Lung (tissue), 12 donors: ENCODE data around the gene EOLA1. TPM values are rescaled to one million over a fixed set of nuclear protein-coding genes. Genes with fewer than 3 reads are reported as not detected.
A peak's percentile ranks its signal among the peaks of the same experiment; 100 is the strongest.
"Not testable (repeated sequence)": the region's sequence is repeated elsewhere in the genome, so short reads cannot be mapped to it uniquely, and the experiment has no call there.

Experiments used
- ATAC-seq: fragments of 200-7000 bp; cut with Tn5 transposase; one replicate; pipeline ENCODE4 v1.9.1; 2020; ENCODE audit warnings: moderate number of reproducible peaks; ENCODE audit not compliant: insufficient read depth, low FRiP score
- DNase-seq, 3 donors: peaks; one replicate each; pipeline ENCODE4 v3.0.0-alpha.2; 2013 to 2017
- H3K27ac ChIP-seq, 2 donors: one replicate each; pipeline ENCODE4 v1.5.1; 2013; ENCODE audit warnings: mild to moderate bottlenecking in 2 of 2, moderate library complexity in 2 of 2, control low read depth in 1 of 2, inconsistent platforms in 1 of 2, low read depth in 1 of 2, low read length in 1 of 2
- H3K27me3 ChIP-seq, 3 donors: one replicate each; pipeline ENCODE4 v1.5.1; 2013; ENCODE audit warnings: low read length in 2 of 3; ENCODE audit not compliant: control insufficient read depth in 3 of 3, insufficient read depth in 3 of 3
- H3K36me3 ChIP-seq, 4 donors: one replicate each; pipeline ENCODE4 v1.5.1; 2013; ENCODE audit warnings: low read length in 4 of 4, mild to moderate bottlenecking in 1 of 4, moderate library complexity in 1 of 4; ENCODE audit not compliant: control insufficient read depth in 4 of 4, insufficient read depth in 4 of 4
- H3K4me1 ChIP-seq, 5 donors: one replicate each; pipeline ENCODE4 v1.5.1; 2013; ENCODE audit warnings: low read length in 5 of 5, mild to moderate bottlenecking in 2 of 5, moderate library complexity in 1 of 5; ENCODE audit not compliant: control insufficient read depth in 5 of 5, insufficient read depth in 5 of 5
- H3K4me3 ChIP-seq: one replicate; pipeline ENCODE4 v1.5.1; 2013; ENCODE audit warnings: mild to moderate bottlenecking, control low read depth, moderate library complexity
- H3K9ac ChIP-seq, 2 donors: one replicate each; pipeline ENCODE4 v1.5.1; 2013; ENCODE audit warnings: low read length in 2 of 2, control low read depth in 1 of 2; ENCODE audit not compliant: insufficient read depth in 1 of 2
- H3K9me3 ChIP-seq, 4 donors: one replicate each; pipeline ENCODE4 v1.5.1; 2013; ENCODE audit warnings: low read length in 3 of 4, mild to moderate bottlenecking in 1 of 4, moderate library complexity in 1 of 4; ENCODE audit not compliant: control insufficient read depth in 4 of 4, insufficient read depth in 3 of 4
- WGBS, 2 donors: extraction: QIAGEN DNeasy Blood & Tissue Kit; methylation state at CpG; one replicate each; pipeline ENCODE4 v1.1.7; 2013; 5-methylcytosine and 5-hydroxymethylcytosine counted together
- polyA plus RNA-seq, 2 donors: library from polyadenylated mRNA; stranded (reverse); fragments of 200-250 nt; gene quantifications; one replicate each; pipeline ENCODE4 v1.2.1, GENCODE V29; 2013
- total RNA-seq, 2 donors: library from RNA; depleted of rRNA in 1 of 2; stranded (reverse); fragments of >200 nt in 1 of 2; gene quantifications; one replicate each; pipeline ENCODE4 v1.2.1, GENCODE V29; 2014 to 2021
- TF ChIP-seq, protein P1 (sequence below): IDR thresholded peaks from 2 replicates; pipeline ENCODE4 v1.5.1; 2012; ENCODE audit warnings: mild to moderate bottlenecking; ENCODE audit errors: control extremely low read depth, extremely low read depth
- donor health status: control.
- donor health status: control.
- donor health status: Bipolar disorder and iron deficiency.
- donor health status: healthy.
- donor health status: DM: yes; HTN: yes; CAD: no.

EOLA1 gene
- total and polyA plus RNA-seq, 4 donors, result 11.5 to 19.9 (median 18.5) TPM

DNA sequence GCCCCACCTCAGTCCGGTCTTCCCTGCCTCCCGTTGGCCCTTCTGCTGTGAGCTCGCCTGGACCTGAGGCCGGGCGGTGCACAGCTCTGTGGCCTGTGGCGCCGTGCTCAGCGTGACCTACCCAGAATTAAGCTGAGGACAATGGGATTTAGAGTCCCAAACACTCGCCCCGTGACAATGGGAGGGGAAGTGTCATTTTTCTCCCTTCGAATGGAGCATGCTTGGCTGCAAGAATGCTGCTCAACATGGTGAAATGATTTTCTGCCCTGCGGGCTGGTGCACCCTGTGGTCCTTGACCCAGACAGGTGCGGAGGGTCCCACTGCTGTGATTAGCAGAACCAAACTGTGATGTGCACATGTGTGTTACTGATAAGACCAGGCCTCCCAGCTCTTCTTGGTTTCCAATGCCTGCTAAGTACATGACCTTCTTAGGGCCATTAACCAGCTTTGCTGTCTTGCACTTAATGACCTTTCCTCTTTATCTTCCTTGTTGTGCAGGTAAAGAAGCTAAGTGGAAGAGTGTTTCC lies 772 bp downstream of the EOLA1 start:
- Histone ChIP-seq H3K9ac (peak overlapping the region in 1 of 2 donors; percentile 83), H3K27ac (peak overlapping the region; percentile 65 to 95), H3K4me1 (peaks cover 0 to 4% (median 0%) of the 10 kb centered on the region in 5 donors), H3K4me3 (peak overlapping the region; percentile 55), H3K27me3 (no peaks in the 10 kb centered on the region), H3K9me3 (peaks cover 0 to 3% (median 0%) of the 10 kb centered on the region in 4 donors), H3K36me3 (peaks cover 0 to 2% (median 0%) of the 10 kb centered on the region in 4 donors)
- 7 to 42% methylated on average over 13 of the region's 13 CpGs for WGBS, 2 donors
- ATAC-seq (no peak), DNase-seq (no peak)
- TF ChIP-seq, protein P1, sequence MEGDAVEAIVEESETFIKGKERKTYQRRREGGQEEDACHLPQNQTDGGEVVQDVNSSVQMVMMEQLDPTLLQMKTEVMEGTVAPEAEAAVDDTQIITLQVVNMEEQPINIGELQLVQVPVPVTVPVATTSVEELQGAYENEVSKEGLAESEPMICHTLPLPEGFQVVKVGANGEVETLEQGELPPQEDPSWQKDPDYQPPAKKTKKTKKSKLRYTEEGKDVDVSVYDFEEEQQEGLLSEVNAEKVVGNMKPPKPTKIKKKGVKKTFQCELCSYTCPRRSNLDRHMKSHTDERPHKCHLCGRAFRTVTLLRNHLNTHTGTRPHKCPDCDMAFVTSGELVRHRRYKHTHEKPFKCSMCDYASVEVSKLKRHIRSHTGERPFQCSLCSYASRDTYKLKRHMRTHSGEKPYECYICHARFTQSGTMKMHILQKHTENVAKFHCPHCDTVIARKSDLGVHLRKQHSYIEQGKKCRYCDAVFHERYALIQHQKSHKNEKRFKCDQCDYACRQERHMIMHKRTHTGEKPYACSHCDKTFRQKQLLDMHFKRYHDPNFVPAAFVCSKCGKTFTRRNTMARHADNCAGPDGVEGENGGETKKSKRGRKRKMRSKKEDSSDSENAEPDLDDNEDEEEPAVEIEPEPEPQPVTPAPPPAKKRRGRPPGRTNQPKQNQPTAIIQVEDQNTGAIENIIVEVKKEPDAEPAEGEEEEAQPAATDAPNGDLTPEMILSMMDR, result no peak

DNA sequence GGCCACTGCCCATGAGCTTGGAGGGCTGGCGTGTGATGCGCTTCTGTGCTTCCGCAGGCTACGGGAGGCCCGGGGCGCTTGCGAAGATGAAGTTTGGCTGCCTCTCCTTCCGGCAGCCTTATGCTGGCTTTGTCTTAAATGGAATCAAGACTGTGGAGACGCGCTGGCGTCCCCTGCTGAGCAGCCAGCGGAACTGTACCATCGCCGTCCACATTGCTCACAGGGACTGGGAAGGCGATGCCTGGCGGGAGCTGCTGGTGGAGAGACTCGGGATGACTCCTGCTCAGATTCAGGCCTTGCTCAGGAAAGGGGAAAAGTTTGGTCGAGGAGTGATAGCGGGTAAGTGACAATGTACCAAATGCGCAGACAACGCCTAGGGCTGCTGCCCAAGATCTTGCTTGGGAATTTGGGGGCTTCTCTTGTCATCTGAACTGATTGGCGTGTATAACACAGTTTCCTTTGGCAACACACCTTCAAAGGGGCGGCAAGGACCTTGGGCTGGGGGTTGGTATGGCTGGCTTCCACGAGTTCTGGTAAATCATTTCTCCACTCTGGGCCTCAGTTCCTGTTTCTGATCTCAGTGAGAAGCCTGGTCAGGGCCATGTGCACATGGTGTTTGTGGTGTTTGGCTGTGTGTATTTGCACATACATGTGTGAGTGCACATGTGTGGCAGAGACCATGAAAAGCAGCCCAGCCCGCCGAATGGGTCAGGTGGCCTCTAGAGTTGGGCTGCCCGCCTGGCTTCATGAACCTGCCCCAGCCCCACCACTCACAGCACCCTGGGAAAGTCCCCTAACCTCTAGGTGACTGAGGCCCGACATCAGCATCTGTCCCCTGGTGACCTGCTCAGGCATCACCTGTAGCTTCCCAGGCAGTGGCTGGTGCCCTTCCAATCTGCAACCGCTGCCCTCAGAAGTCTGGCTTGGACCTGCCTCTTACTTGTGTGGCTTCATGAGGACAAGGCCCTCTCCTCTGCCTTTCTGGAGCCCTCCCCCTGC lies 5.0 kb downstream of the EOLA1 start:
- ATAC-seq, result not testable (repeated sequence)

DNA sequence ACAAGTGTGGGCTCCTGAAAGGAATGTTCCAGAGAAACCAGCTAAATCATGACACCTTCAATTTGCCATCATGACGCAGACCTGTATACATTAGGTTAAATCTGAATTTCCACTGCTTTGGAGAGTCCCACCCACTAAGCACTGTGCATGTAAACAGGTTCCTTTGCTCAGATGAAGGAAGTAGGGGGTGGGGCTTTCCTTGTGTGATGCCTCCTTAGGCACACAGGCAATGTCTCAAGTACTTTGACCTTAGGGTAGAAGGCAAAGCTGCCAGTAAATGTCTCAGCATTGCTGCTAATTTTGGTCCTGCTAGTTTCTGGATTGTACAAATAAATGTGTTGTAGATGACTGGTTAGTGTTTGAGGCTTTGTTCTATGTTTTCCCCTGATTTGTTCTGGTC lies 6.2 kb downstream of the EOLA1 start:
- not testable (repeated sequence) for H3K4me1 ChIP-seq, ATAC-seq, H3K4me3 ChIP-seq, H3K9me3 ChIP-seq, H3K27me3 ChIP-seq, H3K27ac ChIP-seq, H3K36me3 ChIP-seq, H3K9ac ChIP-seq, DNase-seq
- 79 to 100% methylated on average over 1 of the region's 1 CpG for WGBS, 2 donors

More for the DNA sequence above, 5.0 kb downstream of the EOLA1 start:
- not testable (repeated sequence) for H3K27me3 ChIP-seq, H3K4me1 ChIP-seq, DNase-seq, H3K9ac ChIP-seq, H3K27ac ChIP-seq, H3K9me3 ChIP-seq, H3K36me3 ChIP-seq, H3K4me3 ChIP-seq
- 78 to 88% methylated on average over 13 to 22 of the region's 29 CpGs for WGBS, 2 donors

DNA sequence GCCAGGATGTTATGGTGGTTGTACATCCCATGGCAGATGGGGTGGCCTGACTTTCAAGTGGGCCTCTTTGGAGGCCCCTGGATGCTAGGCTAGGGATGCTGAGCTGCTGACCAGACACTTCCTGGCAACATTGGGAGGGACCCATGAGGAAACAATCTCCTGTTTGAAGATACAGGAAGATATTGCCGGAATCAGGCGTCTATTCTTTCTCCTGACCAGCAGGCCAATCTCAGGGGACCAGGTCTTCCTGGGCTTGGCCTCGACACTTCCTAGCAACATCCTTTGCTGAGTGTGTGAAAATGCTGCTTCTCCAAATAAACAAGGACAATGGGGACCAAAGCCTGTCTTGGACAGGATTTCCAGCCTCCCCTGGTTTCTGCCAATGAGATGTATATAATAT lies 7.0 kb downstream of the EOLA1 start:
- DNase-seq, H3K4me1 ChIP-seq: not testable (repeated sequence)
- 38% methylated on average over 1 of the region's 3 CpGs; no CpG with 5 or more reads in 1 of the 2 donors for WGBS, 2 donors

DNA sequence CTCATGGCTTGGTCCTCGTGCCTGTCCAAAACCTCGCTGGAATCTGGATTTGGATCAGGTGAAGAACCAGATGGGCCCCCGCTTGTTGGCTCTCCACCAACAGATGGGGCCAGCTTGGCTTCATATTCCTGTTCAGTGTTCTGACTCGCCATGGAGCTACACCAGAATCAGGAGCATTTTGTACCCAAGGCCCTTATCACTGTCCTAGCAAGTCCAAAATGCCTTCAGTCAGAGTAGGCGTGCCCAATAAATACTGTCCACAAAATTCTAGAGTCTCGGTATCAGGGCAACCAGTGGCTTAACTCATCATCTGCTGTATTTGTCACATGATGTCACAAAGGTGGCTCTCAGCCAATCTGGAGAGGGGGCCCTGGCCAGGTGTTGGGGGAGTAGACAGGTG lies 8.9 kb downstream of the EOLA1 start, which contains the start of gene HSFX3:
Gene HSFX3, minus strand, starts transcription at position 224 of the 400 bp plus-strand sequence. Its CDS starts 72 bp downstream, at position 152.
- H3K36me3 ChIP-seq, H3K4me3 ChIP-seq, H3K9ac ChIP-seq, DNase-seq, H3K27ac ChIP-seq, H3K4me1 ChIP-seq, H3K9me3 ChIP-seq, ATAC-seq, H3K27me3 ChIP-seq: not testable (repeated sequence)
- WGBS, 2 donors, result 80% methylated on average over 1 of the region's 6 CpGs; no CpG with 5 or more reads in 1 of the 2 donors

More for the DNA sequence above, 7.0 kb downstream of the EOLA1 start:
- H3K27ac ChIP-seq, H3K36me3 ChIP-seq, H3K4me3 ChIP-seq, H3K9ac ChIP-seq, H3K27me3 ChIP-seq, ATAC-seq, H3K9me3 ChIP-seq: not testable (repeated sequence)

DNA sequence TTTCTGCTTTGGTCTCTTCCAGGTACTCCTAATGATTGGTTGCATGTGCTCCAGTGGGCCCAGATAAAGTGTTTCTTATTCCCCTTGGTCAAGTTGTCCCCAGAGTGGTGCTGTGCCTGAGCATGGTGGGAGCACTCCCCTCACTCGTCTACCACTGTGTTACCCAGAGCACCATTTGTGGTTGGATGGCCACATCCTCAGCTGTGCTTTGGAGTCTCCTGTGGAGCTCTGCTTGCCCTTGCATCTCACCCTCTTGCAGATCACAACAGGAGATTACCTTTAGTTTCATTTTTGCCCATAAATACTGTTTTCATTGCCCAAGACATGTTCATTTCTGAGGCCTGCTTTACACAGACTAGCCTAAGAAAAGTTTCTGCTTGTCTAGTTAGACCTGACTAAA lies 9.6 kb downstream of the EOLA1 start:
- not testable (repeated sequence) for DNase-seq, H3K9ac ChIP-seq, H3K4me1 ChIP-seq, H3K27ac ChIP-seq, H3K4me3 ChIP-seq, H3K9me3 ChIP-seq, H3K27me3 ChIP-seq, ATAC-seq, H3K36me3 ChIP-seq
- 86% methylated on average over 1 of the region's 1 CpG; no CpG with 5 or more reads in 1 of the 2 donors for WGBS, 2 donors

DNA sequence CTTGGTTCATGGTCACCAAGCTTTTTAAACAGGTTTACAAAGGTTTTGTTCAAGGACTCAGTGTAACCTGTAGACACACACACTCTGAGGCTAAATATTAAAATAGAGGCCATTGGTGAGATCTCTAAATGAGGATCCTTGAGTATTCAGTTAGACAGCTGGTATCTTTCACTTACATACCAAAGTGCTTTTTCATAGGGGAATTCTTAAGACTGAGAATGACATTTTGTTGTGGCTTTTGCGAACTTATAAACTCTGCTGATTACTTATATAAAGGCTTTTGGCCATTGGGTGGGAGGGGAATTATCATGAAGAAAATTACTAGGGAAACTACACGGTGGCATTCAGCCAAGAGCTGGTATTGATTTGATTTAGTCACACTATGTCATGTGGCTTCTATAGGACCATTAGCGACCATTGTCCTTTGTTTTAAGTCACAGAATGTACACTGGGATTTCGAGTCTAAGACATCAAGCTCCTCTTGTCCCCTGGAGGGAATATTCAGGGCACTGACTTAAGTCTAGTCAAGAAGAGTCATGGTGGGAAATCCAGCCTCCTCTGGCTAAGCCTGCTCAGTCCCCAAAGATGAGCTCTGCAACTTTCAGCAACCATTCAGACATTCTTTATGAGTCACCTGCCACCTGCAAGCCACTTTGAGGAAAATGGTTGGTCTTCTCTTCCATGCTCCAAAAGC lies 10.6 kb downstream of the EOLA1 start:
- WGBS, 2 donors, result no CpG with 5 or more reads among the region's 4 CpGs
- not testable (repeated sequence) for ATAC-seq

More for the DNA sequence above, 10.6 kb downstream of the EOLA1 start:
- H3K36me3 ChIP-seq, H3K9ac ChIP-seq, H3K27me3 ChIP-seq, H3K27ac ChIP-seq, DNase-seq, H3K4me3 ChIP-seq, H3K9me3 ChIP-seq, H3K4me1 ChIP-seq: not testable (repeated sequence)
